K562 (cell line): ENCODE results near the gene VSIG4. TPM values are rescaled to one million over a fixed set of nuclear protein-coding genes. Genes with fewer than 3 reads are reported as not detected.

Experiments
- ATAC-seq: fragments of 200-7000 bp; cut with Tn5 transposase; 3 replicates; pipeline ENCODE4 v1.9.1; 2020; ENCODE audit warnings: moderate library complexity
- Bru-seq: library from RNA; stranded (reverse); fragments of 400-500 nt; gene quantifications from one replicate; lab custom pipeline; 2021; lab: Mats Ljungman, UMichigan
- BruChase-seq, 2 experiments: library from RNA; stranded (reverse); fragments of 400-500 nt; gene quantifications; one replicate each; lab custom pipeline; 2021; lab: Mats Ljungman, UMichigan
- BruUV-seq: library from RNA; stranded (reverse); fragments of 400-500 nt; replicated peaks from 2 replicates; lab custom pipeline; 2021; lab: Mats Ljungman, UMichigan
- CTCF ChIA-PET: fragments of 300-600 bp; formaldehyde crosslinking; extraction: SDS; loops from one replicate; lab custom pipeline; 2021; ENCODE audit warnings: low intra/inter-chr PET ratio; lab: Yijun Ruan, JAX
- POLR2A ChIA-PET: fragments of 300-600, 350-650 bp; sonication (Branson Sonifier 250); formaldehyde crosslinking; extraction: SDS; loops from one replicate; lab custom pipeline; 2021; ENCODE audit warnings: antibody characterized with exemption, inconsistent platforms; lab: Yijun Ruan, JAX
- DNase-seq, 4 experiments: peaks; one replicate each; pipeline versions ENCODE4 v3.0.0 to v3.0.0-alpha.2; 2011 to 2018; ENCODE audit warnings: low spot score in 3 of 4, mixed read lengths in 3 of 4; ENCODE audit errors: extremely low read depth in 1 of 4
- FAIRE-seq: peaks from 2 replicates; lab custom pipeline; 2011; peaks lifted over from hg19 to GRCh38; lab: Jason Lieb, UNC
- H2AFZ ChIP-seq: 2 replicates; pipeline ENCODE4 v1.6.0; 2011; ENCODE audit warnings: low read depth, low read length, control low read depth, inconsistent platforms
- H3K27ac ChIP-seq: fragments of 200-600 bp; 3 replicates; pipeline ENCODE4 v1.8.0; 2011; ENCODE audit warnings: low read depth, mild to moderate bottlenecking, control low read depth, inconsistent platforms, low read length, moderate library complexity, mixed read lengths; ENCODE audit errors: extremely low read depth
- H3K27me3 ChIP-seq, 2 experiments: fragments of 300-600 bp in 1 of 2; 2 replicates in 1 of 2; 3 replicates in 1 of 2; pipeline versions ENCODE4 v1.6.0 to v1.8.0; 2011; ENCODE audit warnings: inconsistent platforms in 2 of 2, low read length in 2 of 2, mild to moderate bottlenecking in 1 of 2, mixed read lengths in 1 of 2, moderate library complexity in 1 of 2; ENCODE audit not compliant: control insufficient read depth in 2 of 2, insufficient read depth in 2 of 2
- H3K36me3 ChIP-seq: fragments of 300-600 bp; 3 replicates; pipeline ENCODE4 v1.8.0; 2011; ENCODE audit warnings: mild to moderate bottlenecking, low read length, inconsistent platforms; ENCODE audit not compliant: control insufficient read depth, insufficient read depth
- H3K4me1 ChIP-seq, 2 experiments: fragments of 200-600 bp in 1 of 2; replicated peaks in 1 of 2; 2 replicates in 1 of 2; 3 replicates in 1 of 2; pipeline versions ENCODE4 v1.5.1 to v1.8.0; 2011; ENCODE audit warnings: inconsistent platforms in 2 of 2, low read length in 2 of 2, mild to moderate bottlenecking in 1 of 2, mixed read lengths in 1 of 2, moderate library complexity in 1 of 2; ENCODE audit not compliant: control insufficient read depth in 2 of 2, insufficient read depth in 2 of 2
- H3K4me2 ChIP-seq: 2 replicates; pipeline ENCODE4 v1.6.1; 2011; ENCODE audit warnings: low read length, control low read depth, inconsistent platforms, mixed read lengths; ENCODE audit not compliant: insufficient read depth
- H3K4me3 ChIP-seq: fragments of 200-600 bp; sonication (generic), shearing (Covaris generic); 2 replicates; pipeline ENCODE4 v1.5.1; 2016; ENCODE audit warnings: control low read depth, inconsistent platforms
- H3K79me2 ChIP-seq: fragments of 200-600 bp; 3 replicates; pipeline ENCODE4 v1.8.0; 2011; ENCODE audit warnings: low read length, inconsistent platforms; ENCODE audit not compliant: control insufficient read depth, insufficient read depth
- H3K9ac ChIP-seq, 2 experiments: 2 replicates each; pipeline versions ENCODE4 v1.6.0 to v1.6.1; 2011; ENCODE audit warnings: low read depth in 2 of 2, low read length in 2 of 2, control low read depth in 1 of 2, inconsistent platforms in 1 of 2, mild to moderate bottlenecking in 1 of 2, mixed read lengths in 1 of 2; ENCODE audit not compliant: insufficient read depth in 1 of 2
- H3K9me1 ChIP-seq: one replicate; pipeline ENCODE4 v1.6.0; 2011; ENCODE audit warnings: inconsistent platforms, mild to moderate bottlenecking, low read length, moderate library complexity; ENCODE audit not compliant: control insufficient read depth, insufficient read depth
- H3K9me3 ChIP-seq: replicated peaks from 2 replicates; pipeline ENCODE4 v1.5.1; 2011; ENCODE audit warnings: low read depth, low read length, inconsistent platforms; ENCODE audit not compliant: control insufficient read depth, insufficient read depth
- H4K20me1 ChIP-seq: replicated peaks from 2 replicates; pipeline ENCODE4 v1.6.1; 2011; ENCODE audit warnings: low read length, inconsistent platforms, mixed read lengths; ENCODE audit not compliant: control insufficient read depth, insufficient read depth
- FOXJ2 ChIP-seq: fragments of 200-800 bp; sonication (Bioruptor generic); IDR thresholded peaks from 2 replicates; pipeline ENCODE4 v1.6.1; 2016; ENCODE audit warnings: missing genetic modification characterization, missing compliant biosample characterization
- KHSRP ChIP-seq: fragments of 450-650 bp; IDR thresholded peaks from 2 replicates; pipeline ENCODE4 v1.6.1; 2017
- NFRKB ChIP-seq: fragments of 450-650 bp; IDR thresholded peaks from 2 replicates; pipeline ENCODE4 v1.6.1; 2016; ENCODE audit warnings: low read depth
- RCOR1 ChIP-seq, 2 experiments: IDR thresholded peaks; 2 replicates each; pipeline ENCODE4 v1.6.1; 2012; ENCODE audit warnings: low read depth in 2 of 2, low read length in 2 of 2, borderline replicate concordance in 1 of 2, improper control_type of control experiment in 1 of 2
- RNF2 ChIP-seq: sonication (generic); IDR thresholded peaks from 2 replicates; pipeline ENCODE4 v1.6.1; 2016
- SRSF3 ChIP-seq: fragments of 200-400 bp; formaldehyde crosslinking; IDR thresholded peaks from 2 replicates; pipeline ENCODE4 v1.6.1; 2016; ENCODE audit warnings: mild to moderate bottlenecking, low read length, moderate library complexity; ENCODE audit not compliant: insufficient read depth
- ZC3H8 ChIP-seq: fragments of 450-650 bp; IDR thresholded peaks from 2 replicates; pipeline ENCODE4 v1.6.1; 2017
- ZNF551 ChIP-seq: fragments of 250-450 bp; sonication (Bioruptor Pico); IDR thresholded peaks from 2 replicates; pipeline ENCODE4 v1.5.0; 2021; ENCODE audit warnings: mild to moderate bottlenecking, moderate library complexity
- WGBS: fragments of 100-300 bp; shearing (Covaris generic); methylation state at CpG from one replicate; pipeline ENCODE4 v1.1.6; 2016; ENCODE audit warnings: low coverage, mixed read lengths; ENCODE audit not compliant: insufficient coverage; ENCODE audit errors: missing lambda C conversion rate; 5-methylcytosine and 5-hydroxymethylcytosine counted together
- in situ Hi-C: fragments of 300-500 bp; cut with MboI; formaldehyde crosslinking; loops from 4 replicates; pipeline ENCODE4 v1.15.0; 2018; ENCODE audit warnings: inconsistent platforms, mixed read lengths
- intact Hi-C: fragments of 100-400 bp; cut with micrococcal nuclease; formaldehyde crosslinking; loops from 2 replicates; pipeline ENCODE4 v1.14.2; 2022
- long read RNA-seq, 3 experiments: library from polyadenylated mRNA in 2 of 3; library from RNA in 1 of 3; unstranded in 2 of 3; stranded (forward) in 1 of 3; transcript quantifications; one replicate each; pipeline ENCODE4 v2.0.0, GENCODE V29; 2019 to 2022
- polyA minus RNA-seq, 3 experiments: library from RNA; depleted of rRNA, polyadenylated mRNA; stranded (reverse); fragments of >200 nt; gene quantifications; 2 replicates each; pipeline ENCODE4 v1.2.3, GENCODE V29; 2011
- polyA plus RNA-seq, 8 experiments: library from polyadenylated mRNA; depleted of rRNA in 4 of 8; stranded (reverse) in 5 of 8; unstranded in 3 of 8; fragments of >200 nt; fragmentation: Nextera tagmentation in 2 of 8; fragmentation: Illumina TruSeq in 1 of 8; extraction: Ambion mirVana in 2 of 8; extraction: Trizol in 1 of 8; gene quantifications; 2 replicates each; pipeline versions ENCODE4 v1.2.1 to v1.2.3, GENCODE V29; 2011 to 2014; ENCODE audit warnings: inconsistent platforms in 1 of 8, missing spikeins in 1 of 8
- total RNA-seq, 7 experiments: library from RNA; depleted of rRNA in 6 of 7; stranded (reverse); fragments of >200 nt in 6 of 7; fragmentation: Illumina TruSeq in 2 of 7; extraction: Trizol in 2 of 7; gene quantifications; 2 replicates each; pipeline versions ENCODE4 v1.2.1 to v1.2.3, GENCODE V29; 2011 to 2021; ENCODE audit warnings: low replicate concordance in 1 of 7

Gene VSIG4, protein sequence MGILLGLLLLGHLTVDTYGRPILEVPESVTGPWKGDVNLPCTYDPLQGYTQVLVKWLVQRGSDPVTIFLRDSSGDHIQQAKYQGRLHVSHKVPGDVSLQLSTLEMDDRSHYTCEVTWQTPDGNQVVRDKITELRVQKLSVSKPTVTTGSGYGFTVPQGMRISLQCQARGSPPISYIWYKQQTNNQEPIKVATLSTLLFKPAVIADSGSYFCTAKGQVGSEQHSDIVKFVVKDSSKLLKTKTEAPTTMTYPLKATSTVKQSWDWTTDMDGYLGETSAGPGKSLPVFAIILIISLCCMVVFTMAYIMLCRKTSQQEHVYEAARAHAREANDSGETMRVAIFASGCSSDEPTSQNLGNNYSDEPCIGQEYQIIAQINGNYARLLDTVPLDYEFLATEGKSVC
- not detected in 2 replicates for total RNA-seq (2011; cell fraction: chromatin; rRNA removed; ENCODE audit: low replicate concordance)
- total RNA-seq (2011; cell fraction: nucleolus; rRNA removed): 0.17 TPM in 1 of 2 replicates, not detected in the other
- total RNA-seq (2011; cell fraction: nucleoplasm; rRNA removed): 0.37 TPM in 1 of 2 replicates, not detected in the other
- total RNA-seq (2014; rRNA removed): not detected in 2 replicates
- 0.22 and 0.29 TPM in 2 replicates for total RNA-seq (2014; rRNA removed; fragmentation: Illumina TruSeq; extraction: Trizol)
- total RNA-seq (2015; rRNA removed; fragmentation: Illumina TruSeq; extraction: Trizol): 0.23 and 0.33 TPM in 2 replicates
- total RNA-seq (2021): 0.47 and 0.49 TPM in 2 replicates
- 0.22 and 0.58 TPM in 2 replicates for polyA plus RNA-seq (2011; rRNA removed)
- polyA plus RNA-seq (2011; cell fraction: cytosol; rRNA removed): 0.52 and 1.0 TPM in 2 replicates
- polyA plus RNA-seq (2011; cell fraction: nucleus; rRNA removed): 0.48 and 1.2 TPM in 2 replicates
- polyA plus RNA-seq (2012): 0.21 and 1.1 TPM in 2 replicates
- 0.43 and 0.46 TPM in 2 replicates for polyA plus RNA-seq (2014; fragmentation: Illumina TruSeq; extraction: Trizol)
- polyA plus RNA-seq (2014; fragmentation: Nextera tagmentation; extraction: Ambion mirVana): 1 to 10 TPM in 1 of 2 experiments, under 1 TPM in 1; 0.91 to 1.6 TPM
- 0.12 and 0.61 TPM in 2 replicates for polyA plus RNA-seq (2014; rRNA removed)
- 0.35 and 0.42 TPM in 2 replicates for polyA minus RNA-seq (2011; rRNA and poly(A)+ RNA removed)
- polyA minus RNA-seq (2011; cell fraction: cytosol; rRNA and poly(A)+ RNA removed): not detected in 2 replicates
- 0.22 TPM in 1 of 2 replicates, not detected in the other for polyA minus RNA-seq (2011; cell fraction: nucleus; rRNA and poly(A)+ RNA removed)
- Bru-seq, nascent RNA: percentile 16 among the genes with signal in this experiment
- percentile 9 among the genes with signal in this experiment for BruChase-seq, experiment 1, labeled RNA remaining after a 2-hour chase
- BruChase-seq, experiment 2, labeled RNA remaining after a 6-hour chase: percentile 9 among the genes with signal in this experiment
- long read RNA-seq, experiment 1: 0 reads
- long read RNA-seq, experiment 2: 0 reads
- long read RNA-seq, experiment 3, partial matches to known transcripts: 0 of 2 reads
- long read RNA-seq, experiment 3, other reads (novel, unspliced or antisense): 2 of 2 reads

DNA sequence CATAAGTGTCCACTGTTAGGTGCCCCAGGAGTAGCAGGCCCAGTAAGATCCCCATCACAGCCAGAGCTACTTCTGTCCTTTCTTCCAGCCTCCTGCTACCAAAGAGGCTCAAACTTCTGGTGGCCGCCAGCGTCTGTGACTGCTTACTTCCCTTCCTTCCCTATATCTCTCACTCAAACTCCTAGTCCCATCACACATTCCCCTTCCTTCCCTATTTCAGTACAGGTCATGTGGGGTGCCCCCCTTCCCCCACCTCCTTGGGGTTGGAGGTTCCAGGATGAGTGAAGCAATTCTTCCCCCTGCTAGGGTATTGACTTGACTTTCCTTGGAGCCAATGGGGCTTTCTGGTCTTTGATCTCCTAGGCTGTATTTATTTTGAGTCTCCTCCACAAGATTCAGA, at the start of gene VSIG4:
TSS of gene VSIG4 (minus strand) at position 137 of the 400 bp plus-strand sequence. CDS start at position 55, 82 bp downstream.
- peak; percentile 32; the same call in 2 of the 3 replicates for ATAC-seq
- CTCF ChIA-PET: no interaction called here
- no peaks in the 10 kb centered on the region for H3K9me3 ChIP-seq
- 85% methylated on average over 2 of the region's 2 CpGs for WGBS
- no peak for FAIRE-seq
- no peak within 1 kb of the TSS for H3K4me3 ChIP-seq
- in situ Hi-C loops (no loop called here), intact Hi-C loops (no loop called here)
- H4K20me1 ChIP-seq: no peaks in the 10 kb centered on the region
- no peaks in the 10 kb centered on the region for H3K79me2 ChIP-seq
- BruUV-seq: no TSS peak
- no peak within 1 kb of the TSS for H3K27ac ChIP-seq
- TF ChIP-seq RCOR1 (IDR thresholded peaks at IDR 0.05; ENCODE audit: borderline replicate concordance in 1 of 2, low read depth in 2 of 2, low read length in 2 of 2): no peak
- TF ChIP-seq ZNF551 (CRISPR knock-in tag): no peak
- no peak for TF ChIP-seq SRSF3
- TF ChIP-seq NFRKB: no peak
- TF ChIP-seq ZC3H8: no peak
- TF ChIP-seq RNF2: no peak
- TF ChIP-seq FOXJ2 (tag): no peak
- no peak for TF ChIP-seq KHSRP
- no peaks in the 10 kb centered on the region for H3K27me3 ChIP-seq
- H3K9ac ChIP-seq: no peak within 1 kb of the TSS
- POLR2A ChIA-PET: no interaction called here
- DNase-seq: no peak
- H2AFZ ChIP-seq: peak within 1 kb of the TSS; percentile 51
- H3K4me1 ChIP-seq: peaks cover 0 to 2% of the 10 kb centered on the region in 2 experiments; a peak in 2 of 5 replicates
- H3K4me2 ChIP-seq: no peak within 1 kb of the TSS
- no peaks in the 10 kb centered on the region for H3K9me1 ChIP-seq
- H3K36me3 ChIP-seq: no peaks in the 10 kb centered on the region
